ENCODE results near the gene DCAF5. TPM values are rescaled to one million over a fixed set of nuclear protein-coding genes. Genes with fewer than 3 reads are reported as not detected.
"Not testable (repeated sequence)": the region's sequence is repeated elsewhere in the genome, so short reads cannot be mapped to it uniquely, and the experiment has no call there.

The DCAF5 gene
- total RNA-seq = 10 to 100 TPM; 39.9 to 45.4 TPM

GRCh38 chr14:69152902-69153151 lies at the start of gene DCAF5:
Gene DCAF5 (minus strand): TSS chr14:69153119. CDS start chr14:69152978, 141 bp downstream.
- CTCF ChIA-PET = interaction anchor here (0.9 to 1.0 kb wide), 3 partner anchors 12 to 246 kb away, joined by 3 read pairs; partner anchors contain the start of genes ERH and SLC39A9
- H3K4me3 Mint-ChIP-seq = peak within 1 kb of the TSS; percentile 83
- H3K4me1 Mint-ChIP-seq = peaks cover 31% of the 10 kb centered on the region
- H3K9me3 Mint-ChIP-seq (ENCODE audit: low read depth) = no peaks in the 10 kb centered on the region
- ATAC-seq (no peak), DNase-seq (peak; percentile 97)
- H3K27ac Mint-ChIP-seq = peak within 1 kb of the TSS; percentile 93
- peaks cover 21% of the 10 kb centered on the region for H3K27me3 Mint-ChIP-seq
- peaks cover 16% of the 10 kb centered on the region for H3K36me3 Mint-ChIP-seq

- H3K4me3 Mint-ChIP-seq = no peak overlapping the region
- DNase-seq (no peak), ATAC-seq (no peak)
- H3K4me1 Mint-ChIP-seq = no peaks in the 10 kb centered on the region
- CTCF ChIA-PET = no interaction called here
- no peaks in the 10 kb centered on the region for H3K36me3 Mint-ChIP-seq
- no peaks in the 10 kb centered on the region for H3K9me3 Mint-ChIP-seq (ENCODE audit: low read depth)
- no peaks in the 10 kb centered on the region for H3K27me3 Mint-ChIP-seq
- no peak overlapping the region for H3K27ac Mint-ChIP-seq
These were observed 46.9 kb upstream of the DCAF5 start for GRCh38 chr14:69199786-69200185.

- H3K4me3 Mint-ChIP-seq = no peak overlapping the region
- H3K9me3 Mint-ChIP-seq (ENCODE audit: low read depth) = no peaks in the 10 kb centered on the region
- H3K4me1 Mint-ChIP-seq = peaks cover 14% of the 10 kb centered on the region
- H3K27ac Mint-ChIP-seq = no peak overlapping the region
- ATAC-seq (no peak), DNase-seq (no peak)
- CTCF ChIA-PET = no interaction called here
- no peaks in the 10 kb centered on the region for H3K27me3 Mint-ChIP-seq
- H3K36me3 Mint-ChIP-seq = no peaks in the 10 kb centered on the region
These were observed 40.8 kb upstream of the DCAF5 start for GRCh38 chr14:69193721-69194120.

- DNase-seq (peak; percentile 82), ATAC-seq (peak; percentile 86)
- Mint-ChIP-seq H3K9me3 (ENCODE audit: low read depth) (no peaks in the 10 kb centered on the region), H3K27me3 (peaks cover 7% of the 10 kb centered on the region), H3K36me3 (no peaks in the 10 kb centered on the region), H3K4me1 (peaks cover 14% of the 10 kb centered on the region), H3K27ac (peak within 1 kb of the TSS; percentile 80), H3K4me3 (peak within 1 kb of the TSS; percentile 88)
- CTCF ChIA-PET = interaction anchor here (0.8 to 1.6 kb wide), 7 partner anchors 13 to 347 kb away, joined by 3 to 4 read pairs (median 3); no protein-coding TSS in a partner anchor
These were observed 38.6 kb upstream of the DCAF5 start, which contains the start of gene EXD2 for GRCh38 chr14:69191340-69192111. Gene EXD2 (plus strand): TSS chr14:69191498. CDS start chr14:69209471, 17,973 bp downstream.

GRCh38 chr14:69190191-69190590 lies 37.3 kb upstream of the DCAF5 start:
- ATAC-seq (no peak), DNase-seq (no peak)
- Mint-ChIP-seq H3K4me3 (no peak overlapping the region), H3K36me3 (no peaks in the 10 kb centered on the region), H3K9me3 (ENCODE audit: low read depth) (no peaks in the 10 kb centered on the region), H3K4me1 (peaks cover 14% of the 10 kb centered on the region), H3K27ac (no peak overlapping the region), H3K27me3 (peaks cover 7% of the 10 kb centered on the region)
- CTCF ChIA-PET = interaction anchor here (1.1 to 1.6 kb wide), 3 partner anchors 39 to 61 kb away, joined by 3 to 4 read pairs (median 4); no protein-coding TSS in a partner anchor

GRCh38 chr14:69183735-69184134 lies 30.8 kb upstream of the DCAF5 start:
- Mint-ChIP-seq H3K36me3 (no peaks in the 10 kb centered on the region), H3K4me1 (no peaks in the 10 kb centered on the region), H3K27ac (no peak overlapping the region), H3K4me3 (no peak overlapping the region), H3K9me3 (ENCODE audit: low read depth) (no peaks in the 10 kb centered on the region), H3K27me3 (peaks cover 25% of the 10 kb centered on the region)
- no peak for ATAC-seq
- no peak for DNase-seq
- CTCF ChIA-PET = no interaction called here

GRCh38 chr14:69182580-69182979 lies 29.7 kb upstream of the DCAF5 start:
- H3K9me3 Mint-ChIP-seq (ENCODE audit: low read depth); CTCF ChIA-PET; H3K4me3 Mint-ChIP-seq; H3K27ac Mint-ChIP-seq; ATAC-seq; DNase-seq; H3K4me1 Mint-ChIP-seq; H3K36me3 Mint-ChIP-seq: not testable (repeated sequence)
- peaks cover 21% of the 10 kb centered on the region for H3K27me3 Mint-ChIP-seq

DNA sequence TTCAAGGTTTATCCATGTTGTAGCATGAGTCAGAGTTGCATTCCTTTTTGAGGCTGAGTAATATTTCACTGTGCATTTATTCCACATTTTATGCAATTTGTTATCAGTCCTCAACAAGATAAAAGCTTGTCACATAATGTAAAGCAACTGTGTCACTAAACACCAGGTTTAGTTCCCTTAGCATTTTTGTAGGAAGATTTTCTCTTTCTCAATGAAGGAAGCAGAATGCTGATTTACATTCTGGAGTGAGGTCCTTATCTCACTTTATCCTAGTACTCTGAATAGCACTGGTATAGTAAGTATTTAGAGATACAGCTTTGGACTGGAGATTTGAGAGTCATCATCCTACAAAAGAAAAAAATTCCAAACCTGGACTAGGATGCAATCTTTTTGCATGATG lies 28.6 kb upstream of the DCAF5 start:
- Mint-ChIP-seq H3K27ac (no peak overlapping the region), H3K9me3 (ENCODE audit: low read depth) (no peaks in the 10 kb centered on the region), H3K4me3 (no peak overlapping the region), H3K36me3 (no peaks in the 10 kb centered on the region), H3K4me1 (no peaks in the 10 kb centered on the region), H3K27me3 (peaks cover 20% of the 10 kb centered on the region)
- DNase-seq (no peak), ATAC-seq (no peak)
- CTCF ChIA-PET = interaction anchor here (0.7 kb wide), 1 partner anchor 274 kb away, joined by 6 read pairs; no protein-coding TSS in a partner anchor

GRCh38 chr14:69175130-69175529 lies 22.2 kb upstream of the DCAF5 start:
- H3K36me3 Mint-ChIP-seq = no peaks in the 10 kb centered on the region
- ATAC-seq (no peak), DNase-seq (no peak)
- no peaks in the 10 kb centered on the region for H3K4me1 Mint-ChIP-seq
- H3K27me3 Mint-ChIP-seq = peaks cover 24% of the 10 kb centered on the region
- CTCF ChIA-PET = no interaction called here
- H3K9me3 Mint-ChIP-seq (ENCODE audit: low read depth) = no peaks in the 10 kb centered on the region
- no peak overlapping the region for H3K27ac Mint-ChIP-seq
- H3K4me3 Mint-ChIP-seq = no peak overlapping the region

- Mint-ChIP-seq H3K9me3 (ENCODE audit: low read depth) (no peaks in the 10 kb centered on the region), H3K27me3 (peaks cover 22% of the 10 kb centered on the region), H3K4me1 (no peaks in the 10 kb centered on the region), H3K36me3 (no peaks in the 10 kb centered on the region), H3K4me3 (no peak overlapping the region), H3K27ac (no peak overlapping the region)
- ATAC-seq (no peak), DNase-seq (no peak)
- CTCF ChIA-PET = interaction anchor here (1.0 kb wide), 1 partner anchor 71 kb away, joined by 3 read pairs; no protein-coding TSS in a partner anchor
These were observed 18.6 kb upstream of the DCAF5 start for GRCh38 chr14:69171569-69171968.

- DNase-seq = no peak
- H3K4me3 Mint-ChIP-seq = no peak overlapping the region
- no peak overlapping the region for H3K27ac Mint-ChIP-seq
- H3K27me3 Mint-ChIP-seq = peaks cover 17% of the 10 kb centered on the region
- peaks cover 1% of the 10 kb centered on the region for H3K36me3 Mint-ChIP-seq
- H3K4me1 Mint-ChIP-seq = no peaks in the 10 kb centered on the region
- CTCF ChIA-PET = interaction anchor here (1.0 kb wide), 1 partner anchor 72 kb away, joined by 3 read pairs; no protein-coding TSS in a partner anchor
- ATAC-seq = no peak
- no peaks in the 10 kb centered on the region for H3K9me3 Mint-ChIP-seq (ENCODE audit: low read depth)
These were observed 17.9 kb upstream of the DCAF5 start for GRCh38 chr14:69170839-69171238.

GRCh38 chr14:69165787-69166186 lies 12.9 kb upstream of the DCAF5 start:
- Mint-ChIP-seq H3K27me3 (peaks cover 41% of the 10 kb centered on the region), H3K36me3 (peaks cover 11% of the 10 kb centered on the region)
- H3K4me1 Mint-ChIP-seq; H3K9me3 Mint-ChIP-seq (ENCODE audit: low read depth); ATAC-seq; CTCF ChIA-PET; DNase-seq; H3K4me3 Mint-ChIP-seq; H3K27ac Mint-ChIP-seq: not testable (repeated sequence)

DNA sequence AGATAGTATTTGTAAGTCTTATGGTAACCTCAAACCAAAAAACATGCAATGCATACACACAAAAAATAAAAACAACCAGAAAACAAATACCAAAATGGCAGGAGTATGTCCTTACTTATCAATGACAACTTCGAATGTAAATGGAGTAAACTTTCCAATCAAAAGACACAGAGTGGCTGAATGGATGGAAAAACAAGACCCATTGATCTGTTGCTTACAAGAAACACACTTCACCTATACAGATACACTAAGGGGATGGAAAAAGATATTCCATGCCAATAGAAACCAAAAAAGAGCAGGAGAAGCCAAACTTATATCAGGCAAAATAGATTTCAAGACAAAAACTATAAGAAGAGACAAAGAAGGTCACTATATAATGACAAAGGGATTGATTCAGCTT lies 8.7 kb upstream of the DCAF5 start:
- H3K36me3 Mint-ChIP-seq = peaks cover 11% of the 10 kb centered on the region
- H3K4me3 Mint-ChIP-seq = no peak overlapping the region
- CTCF ChIA-PET = no interaction called here
- no peak for DNase-seq
- ATAC-seq = no peak
- peaks cover 4% of the 10 kb centered on the region for H3K9me3 Mint-ChIP-seq (ENCODE audit: low read depth)
- H3K27me3 Mint-ChIP-seq = peaks cover 65% of the 10 kb centered on the region
- H3K4me1 Mint-ChIP-seq = no peaks in the 10 kb centered on the region
- H3K27ac Mint-ChIP-seq = no peak overlapping the region

DNA sequence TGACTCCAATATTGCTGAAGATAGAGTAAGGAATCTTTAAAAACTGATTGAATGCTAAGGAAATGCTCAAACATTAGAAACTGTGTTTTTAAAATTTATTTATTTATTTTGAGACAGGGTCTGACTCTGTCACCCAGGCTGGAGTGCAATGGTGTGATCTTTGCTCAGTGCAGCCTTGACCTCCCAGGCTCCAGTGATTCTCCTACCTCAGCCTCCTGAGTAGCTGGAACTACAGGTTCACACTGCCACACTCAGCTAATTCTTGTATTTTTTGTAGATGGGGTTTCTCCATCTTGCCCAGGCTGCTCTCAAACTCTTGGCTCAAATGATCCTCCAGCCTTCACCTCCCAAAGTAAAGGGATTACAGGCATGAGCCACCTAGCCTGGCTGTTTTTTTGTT lies 3.3 kb upstream of the DCAF5 start:
- no peak overlapping the region for H3K4me3 Mint-ChIP-seq
- peaks cover 43% of the 10 kb centered on the region for H3K27me3 Mint-ChIP-seq
- peaks cover 7% of the 10 kb centered on the region for H3K4me1 Mint-ChIP-seq
- H3K36me3 Mint-ChIP-seq = peaks cover 4% of the 10 kb centered on the region
- no peak for DNase-seq
- H3K27ac Mint-ChIP-seq = no peak overlapping the region
- no peak for ATAC-seq
- H3K9me3 Mint-ChIP-seq (ENCODE audit: low read depth) = no peaks in the 10 kb centered on the region
- CTCF ChIA-PET = interaction anchor here (2.0 kb wide), 1 partner anchor 27 kb away, joined by 6 read pairs; no protein-coding TSS in a partner anchor

All from activated CD8-positive, alpha-beta memory T cell treated with anti-CD3 and anti-CD28 coated beads, Interleukin-2, amount 10 ng/mL, durations not matched to agents 7 days and 5 days (primary cell).